ENCODE data around the gene PRKAR2B. TPM values are rescaled to one million over a fixed set of nuclear protein-coding genes. Genes with fewer than 3 reads are reported as not detected.

Gene PRKAR2B
- total and polyA plus RNA-seq, 2 experiments from 2014 or later, result 42.3 to 70.4 TPM

DNA sequence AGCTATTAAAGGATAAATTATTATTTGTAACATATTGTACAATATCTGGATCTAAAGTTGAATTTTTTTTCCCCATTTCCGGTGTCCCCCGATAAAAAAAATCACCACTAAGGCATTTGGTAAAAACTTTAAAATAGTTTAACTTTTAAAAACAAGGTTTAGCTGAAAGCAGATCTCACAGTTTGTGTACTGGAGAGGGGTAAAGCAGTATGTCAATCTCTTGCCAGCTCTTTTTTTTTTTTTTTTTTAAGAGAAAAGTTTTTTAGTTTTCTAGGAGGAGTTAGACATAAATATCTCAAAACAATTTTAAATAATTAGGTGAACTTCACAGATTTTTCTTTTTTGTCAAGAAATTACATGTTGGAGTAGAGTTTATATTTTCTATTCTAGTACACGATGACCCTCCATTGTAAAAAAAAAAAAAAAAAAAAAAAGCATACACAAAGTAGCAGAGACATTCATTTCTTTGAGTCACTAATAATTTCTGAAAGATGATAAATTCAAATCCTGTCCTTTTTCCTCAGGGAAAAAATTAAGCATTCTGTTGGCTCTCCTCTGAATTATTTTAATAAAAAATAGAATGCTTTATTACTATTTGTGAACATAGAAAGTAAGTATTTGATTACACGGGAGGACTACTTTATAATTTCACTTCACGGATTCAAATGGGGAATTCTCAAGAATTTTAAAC lies 122.4 kb downstream of the PRKAR2B start:
- H3K36me3 ChIP-seq, result no peaks in the 10 kb centered on the region
- TF ChIP-seq, protein P1, sequence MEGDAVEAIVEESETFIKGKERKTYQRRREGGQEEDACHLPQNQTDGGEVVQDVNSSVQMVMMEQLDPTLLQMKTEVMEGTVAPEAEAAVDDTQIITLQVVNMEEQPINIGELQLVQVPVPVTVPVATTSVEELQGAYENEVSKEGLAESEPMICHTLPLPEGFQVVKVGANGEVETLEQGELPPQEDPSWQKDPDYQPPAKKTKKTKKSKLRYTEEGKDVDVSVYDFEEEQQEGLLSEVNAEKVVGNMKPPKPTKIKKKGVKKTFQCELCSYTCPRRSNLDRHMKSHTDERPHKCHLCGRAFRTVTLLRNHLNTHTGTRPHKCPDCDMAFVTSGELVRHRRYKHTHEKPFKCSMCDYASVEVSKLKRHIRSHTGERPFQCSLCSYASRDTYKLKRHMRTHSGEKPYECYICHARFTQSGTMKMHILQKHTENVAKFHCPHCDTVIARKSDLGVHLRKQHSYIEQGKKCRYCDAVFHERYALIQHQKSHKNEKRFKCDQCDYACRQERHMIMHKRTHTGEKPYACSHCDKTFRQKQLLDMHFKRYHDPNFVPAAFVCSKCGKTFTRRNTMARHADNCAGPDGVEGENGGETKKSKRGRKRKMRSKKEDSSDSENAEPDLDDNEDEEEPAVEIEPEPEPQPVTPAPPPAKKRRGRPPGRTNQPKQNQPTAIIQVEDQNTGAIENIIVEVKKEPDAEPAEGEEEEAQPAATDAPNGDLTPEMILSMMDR (IDR thresholded peaks at IDR 0.05; ENCODE audit: low read depth, low read length), result no peak
- peak overlapping the region; percentile 48 for H3K4me3 ChIP-seq
- DNase-seq (ENCODE audit: low read depth in 1 of 2, low spot score in 1 of 2), result peak in 1 of 2 donors; percentile 12
- no peaks in the 10 kb centered on the region for H3K27me3 ChIP-seq
- no peaks in the 10 kb centered on the region for H3K9me3 ChIP-seq (ENCODE audit: low read depth)
- H3K4me1 ChIP-seq (ENCODE audit: low read depth), result peaks cover 16% of the 10 kb centered on the region
- peak overlapping the region; percentile 98 for H3K27ac ChIP-seq

DNA sequence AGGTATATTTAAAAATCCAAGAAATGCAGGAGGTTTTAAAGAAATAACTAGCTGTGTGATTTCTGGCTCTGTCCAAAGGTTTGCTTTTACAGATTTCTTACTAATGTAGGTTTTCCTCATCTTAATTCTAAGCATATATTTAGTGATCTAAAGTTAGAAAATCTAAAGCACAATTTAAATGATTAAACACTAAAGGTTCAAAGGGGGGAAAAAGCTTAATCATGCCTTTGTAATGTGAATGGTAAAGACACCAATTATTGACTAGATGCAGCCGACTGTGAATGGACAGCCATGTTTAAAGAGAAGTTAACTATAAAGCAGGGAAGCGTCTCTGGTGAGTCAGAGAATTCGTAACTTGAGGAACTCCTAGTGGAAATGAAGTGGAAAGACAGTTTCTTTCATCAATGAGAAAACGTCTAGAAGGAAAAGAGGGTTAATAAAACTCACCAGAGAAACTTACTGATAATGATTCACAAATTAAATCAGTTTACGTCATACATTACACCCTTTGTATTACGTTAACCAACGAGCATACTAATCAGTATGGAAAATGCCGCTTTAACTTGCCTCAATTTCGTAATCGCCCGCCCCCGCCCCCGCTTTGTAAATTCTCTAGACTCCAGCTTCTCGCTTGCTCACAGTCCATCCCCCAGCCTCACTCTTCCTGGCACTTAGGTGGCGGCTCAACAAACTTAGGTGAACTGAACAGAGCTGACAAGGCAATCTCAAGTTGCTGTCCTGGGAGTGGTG lies 123.2 kb downstream of the PRKAR2B start:
- Histone ChIP-seq H3K27me3 (no peaks in the 10 kb centered on the region), H3K27ac (peak overlapping the region; percentile 98), H3K36me3 (no peaks in the 10 kb centered on the region), H3K4me1 (ENCODE audit: low read depth) (peaks cover 16% of the 10 kb centered on the region), H3K4me3 (peak overlapping the region; percentile 48), H3K9me3 (ENCODE audit: low read depth) (no peaks in the 10 kb centered on the region)
- DNase-seq (ENCODE audit: low read depth in 1 of 2, low spot score in 1 of 2), result peak; percentile 71 to 93
- TF ChIP-seq, protein P1 (IDR thresholded peaks at IDR 0.05; ENCODE audit: low read depth, low read length), result peak; percentile 48

DNA sequence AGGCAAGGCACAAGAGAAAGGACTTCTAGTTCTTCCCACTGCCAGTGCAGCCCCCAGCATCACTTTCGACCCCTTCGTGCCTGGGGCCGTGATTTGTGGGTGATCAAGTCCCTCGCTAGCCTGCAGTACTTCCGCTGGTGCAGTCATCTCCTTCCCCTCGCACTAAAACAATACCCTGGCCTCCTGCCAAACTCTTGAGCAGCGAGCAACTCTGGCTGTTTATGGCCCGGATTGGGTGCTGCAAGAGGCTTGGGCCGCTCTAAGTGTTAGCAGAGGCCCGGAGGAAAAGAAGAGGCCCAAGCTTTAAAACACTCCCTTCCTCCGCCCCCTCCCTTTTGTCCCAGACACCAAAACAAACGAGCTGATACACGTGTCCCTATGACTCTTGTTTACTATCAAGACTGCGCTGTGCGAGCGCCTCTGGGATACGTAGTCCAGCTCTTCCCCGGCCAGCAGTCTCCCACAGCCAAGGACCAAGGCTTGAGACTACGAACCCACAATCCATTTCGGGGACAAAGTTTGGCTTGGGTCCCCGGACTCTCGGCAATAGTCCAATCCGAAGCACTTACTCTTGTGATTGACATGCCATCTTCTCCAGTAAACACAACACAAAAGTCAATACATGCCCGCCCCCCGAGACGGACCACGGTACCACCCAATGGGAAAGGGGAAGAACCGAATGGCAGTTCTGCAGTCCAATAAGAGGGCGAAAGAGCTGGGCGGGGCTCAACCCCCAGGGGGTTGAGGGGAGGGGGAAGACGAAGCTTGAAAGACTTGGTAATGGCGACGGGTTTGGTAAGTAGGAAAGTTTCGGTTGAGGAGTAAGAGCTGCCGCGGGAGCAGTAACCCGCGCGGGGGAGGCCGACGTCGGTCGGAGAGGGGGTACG lies 124.0 kb downstream of the PRKAR2B start, which contains the start of gene HBP1:
HBP1 (plus strand) TSS at position 771 of the 887 bp plus-strand sequence. CDS start 10,891 bp downstream, outside the sequence.
- peak; percentile 98 to 100 for DNase-seq (ENCODE audit: low read depth in 1 of 2, low spot score in 1 of 2)
- H3K4me1 ChIP-seq (ENCODE audit: low read depth), result peaks cover 17% of the 10 kb centered on the region
- TF ChIP-seq, protein P1 (IDR thresholded peaks at IDR 0.05; ENCODE audit: low read depth, low read length), result no peak
- no peaks in the 10 kb centered on the region for H3K9me3 ChIP-seq (ENCODE audit: low read depth)
- H3K36me3 ChIP-seq, result no peaks in the 10 kb centered on the region
- peak within 1 kb of the TSS; percentile 74 for H3K4me3 ChIP-seq
- H3K27ac ChIP-seq, result peak within 1 kb of the TSS; percentile 98
- no peaks in the 10 kb centered on the region for H3K27me3 ChIP-seq

DNA sequence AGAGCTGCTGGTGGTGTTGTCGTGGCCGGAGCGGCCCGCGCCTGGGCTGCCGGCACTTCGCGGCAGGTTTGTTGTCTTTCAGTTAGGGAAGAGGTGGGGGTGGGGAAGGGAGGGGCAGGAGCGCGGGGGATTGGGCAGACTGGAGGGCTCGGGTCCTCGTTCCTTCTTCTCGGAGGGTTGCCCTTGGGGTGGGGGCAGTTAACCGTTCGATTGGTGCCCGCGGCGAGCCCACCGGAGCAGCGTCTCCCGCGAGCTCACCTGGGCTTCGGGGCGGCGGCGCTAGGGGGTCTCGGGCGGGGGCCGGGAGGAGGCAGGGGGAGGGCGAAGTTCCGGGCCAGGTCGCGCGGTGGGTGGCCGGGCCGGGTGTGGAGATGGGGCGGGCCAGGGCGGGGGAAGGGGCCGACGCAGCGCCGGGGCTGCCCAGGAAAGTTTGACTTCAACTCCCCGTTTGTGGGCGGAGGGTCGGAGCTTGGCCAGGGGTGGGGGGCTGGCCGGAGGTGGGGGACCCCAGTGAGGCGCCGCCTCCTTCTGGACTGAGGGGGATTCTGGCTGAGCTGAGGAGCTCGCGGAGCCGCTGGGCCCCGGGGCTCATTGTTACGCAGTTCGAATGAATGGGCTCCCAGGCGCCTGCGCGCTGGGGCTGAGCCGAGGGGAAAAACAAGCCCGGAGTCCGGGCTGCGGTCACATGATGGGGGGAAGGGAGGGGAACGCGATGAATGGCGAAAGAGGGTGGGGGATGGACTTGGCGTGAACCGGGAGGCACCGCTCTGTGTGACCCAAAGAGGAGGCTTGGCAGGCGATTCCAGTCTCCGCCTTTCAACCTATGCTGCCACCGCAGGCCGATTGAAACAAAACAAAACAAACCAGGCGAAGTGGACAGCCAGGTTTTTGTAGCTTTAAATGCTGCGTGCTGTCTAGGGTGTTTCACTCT lies 124.9 kb downstream of the PRKAR2B start:
- Histone ChIP-seq H3K4me3 (peak overlapping the region; percentile 74), H3K9me3 (ENCODE audit: low read depth) (no peaks in the 10 kb centered on the region), H3K27me3 (no peaks in the 10 kb centered on the region), H3K4me1 (ENCODE audit: low read depth) (peaks cover 26% of the 10 kb centered on the region), H3K27ac (peak overlapping the region; percentile 97), H3K36me3 (no peaks in the 10 kb centered on the region)
- TF ChIP-seq, protein P1 (IDR thresholded peaks at IDR 0.05; ENCODE audit: low read depth, low read length), result no peak
- peak; percentile 98 to 99 for DNase-seq (ENCODE audit: low read depth in 1 of 2, low spot score in 1 of 2)
